K562 (cell line): Measurements from ENCODE around the gene RTN4.

ENCODE experiments used
- CBX2 ChIP-seq: fragments of 200-600 bp; sonication (generic); IDR thresholded peaks from one replicate; pipeline ENCODE4 v1.6.1; 2012; ENCODE audit warnings: mild to moderate bottlenecking, low read length, inconsistent platforms; ENCODE audit not compliant: insufficient read depth, poor library complexity, severe bottlenecking
- CTCF ChIP-seq, 3 experiments: IDR thresholded peaks in 2 of 3; conservative IDR thresholded peaks in 1 of 3; 2 replicates each; pipeline ENCODE4 v1.5.1; 2011 to 2012; ENCODE audit warnings: low read length in 3 of 3, mild to moderate bottlenecking in 3 of 3, control low read depth in 2 of 3, improper control_type of control experiment in 1 of 3, inconsistent platforms in 1 of 3, low read depth in 1 of 3, mixed read lengths in 1 of 3, moderate library complexity in 1 of 3; ENCODE audit not compliant: insufficient read depth in 2 of 3
- DPF2 ChIP-seq: fragments of 450-650 bp; IDR thresholded peaks from 2 replicates; pipeline ENCODE4 v1.6.1; 2016
- EP300 ChIP-seq: IDR thresholded peaks from 2 replicates; pipeline ENCODE4 v1.6.1; 2012; ENCODE audit warnings: low read length, improper control_type of control experiment
- ETV6 ChIP-seq, 3 experiments: fragments of 150-350 bp in 1 of 3; sonication (generic) in 1 of 3; formaldehyde crosslinking in 1 of 3; IDR thresholded peaks; 2 replicates each; pipeline versions ENCODE4 v1.6.1 to v1.8.0; 2014 to 2022; ENCODE audit warnings: borderline replicate concordance in 2 of 3, low read depth in 2 of 3, antibody characterized with exemption in 1 of 3, low read length in 1 of 3, mild to moderate bottlenecking in 1 of 3, missing genetic modification reagents in 1 of 3
- NFXL1 ChIP-seq: fragments of 450-650 bp; formaldehyde crosslinking; IDR thresholded peaks from 2 replicates; pipeline ENCODE4 v1.4.0; 2021; ENCODE audit warnings: mild to moderate bottlenecking
- YY1 ChIP-seq, 3 experiments: IDR thresholded peaks; 2 replicates each; pipeline ENCODE4 v1.6.1; 2011; ENCODE audit warnings: low read length in 2 of 3, mild to moderate bottlenecking in 2 of 3, moderate library complexity in 2 of 3, borderline replicate concordance in 1 of 3, control low read depth in 1 of 3, low read depth in 1 of 3; ENCODE audit not compliant: insufficient read depth in 3 of 3, insufficient replicate concordance in 2 of 3, control insufficient read depth in 1 of 3, insufficient read length in 1 of 3; ENCODE audit errors: extremely low read depth in 1 of 3
- ZNF274 ChIP-seq: IDR thresholded peaks from 2 replicates; pipeline ENCODE4 v1.6.1; 2011; ENCODE audit warnings: low read depth, mild to moderate bottlenecking, low read length, moderate library complexity, borderline replicate concordance
- TF ChIP-seq, protein P1 (sequence below): sonication (generic); formaldehyde crosslinking; IDR thresholded peaks from 2 replicates; pipeline ENCODE4 v1.8.0; 2023; ENCODE audit warnings: missing genetic modification reagents, mild to moderate bottlenecking, borderline replicate concordance
- TF ChIP-seq, protein P2 (sequence below): sonication (generic); formaldehyde crosslinking; IDR thresholded peaks from 2 replicates; pipeline ENCODE4 v1.8.1; 2023; ENCODE audit warnings: mild to moderate bottlenecking, missing genetic modification reagents, moderate library complexity

DNA sequence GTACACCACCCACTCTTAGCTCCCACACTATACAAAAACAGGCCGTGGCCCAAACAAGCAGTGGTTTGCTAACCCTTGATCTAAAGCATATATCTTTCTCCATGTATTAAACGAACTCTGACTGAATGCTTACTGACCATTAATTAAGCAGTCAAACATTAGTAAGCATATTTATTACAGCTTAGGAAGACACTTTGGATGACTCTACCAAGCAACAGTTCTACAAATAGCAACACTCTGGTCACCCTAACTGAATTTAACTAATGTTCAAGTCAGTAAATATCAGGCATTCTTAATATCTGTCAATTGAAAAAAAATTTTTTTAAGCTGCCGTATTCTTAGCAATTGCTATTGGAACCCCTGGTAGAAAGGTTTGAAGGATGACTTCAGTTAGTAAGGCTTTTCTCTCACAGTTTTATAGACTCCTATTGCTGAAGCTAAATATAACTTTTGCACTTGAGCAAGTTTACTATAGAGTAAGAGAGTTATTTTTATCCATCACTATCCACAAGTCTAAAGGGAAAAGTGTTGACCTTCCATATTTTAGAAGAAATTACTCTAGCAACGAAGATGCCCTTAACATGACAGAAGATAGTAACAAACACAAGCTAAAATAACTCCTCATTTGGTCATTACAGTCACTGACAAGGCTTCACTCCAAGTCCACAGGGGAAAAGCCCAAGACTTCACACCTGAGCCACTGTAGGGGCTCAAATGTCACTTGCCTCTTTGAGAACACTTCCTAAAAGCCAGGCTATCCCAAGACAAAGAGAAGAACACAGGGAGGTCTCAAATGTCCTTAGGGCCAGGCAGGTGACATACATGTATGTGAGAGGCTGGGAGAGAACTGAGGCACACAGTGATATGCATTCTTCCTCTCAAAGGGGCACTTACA is 74.4 kb downstream of the RTN4 start:
- TF ChIP-seq CTCF (IDR thresholded peaks at IDR 0.05 in 2 of 3, conservative IDR thresholded peaks at IDR 0.05 in 1 of 3; ENCODE audit: insufficient read depth in 2 of 3, low read depth in 1 of 3, low read length in 3 of 3) (no peak), ETV6 (IDR thresholded peaks at IDR 0.05; ENCODE audit: borderline replicate concordance in 1 of 2, low read depth in 2 of 2, low read length in 1 of 2) (no peak), ETV6 (CRISPR knock-in tag; IDR thresholded peaks at IDR 0.05; ENCODE audit: borderline replicate concordance) (no peak), EP300 (no peak), CBX2 (no peak), DPF2 (no peak), ZNF274 (no peak), NFXL1 (CRISPR knock-in tag) (no peak), YY1 (IDR thresholded peaks at IDR 0.05; ENCODE audit: borderline replicate concordance in 1 of 3, control insufficient read depth in 1 of 3, extremely low read depth in 1 of 3, insufficient read depth in 3 of 3, insufficient read length in 1 of 3, insufficient replicate concordance in 2 of 3, low read depth in 1 of 3, low read length in 2 of 3) (no peak)
- TF ChIP-seq, protein P1, sequence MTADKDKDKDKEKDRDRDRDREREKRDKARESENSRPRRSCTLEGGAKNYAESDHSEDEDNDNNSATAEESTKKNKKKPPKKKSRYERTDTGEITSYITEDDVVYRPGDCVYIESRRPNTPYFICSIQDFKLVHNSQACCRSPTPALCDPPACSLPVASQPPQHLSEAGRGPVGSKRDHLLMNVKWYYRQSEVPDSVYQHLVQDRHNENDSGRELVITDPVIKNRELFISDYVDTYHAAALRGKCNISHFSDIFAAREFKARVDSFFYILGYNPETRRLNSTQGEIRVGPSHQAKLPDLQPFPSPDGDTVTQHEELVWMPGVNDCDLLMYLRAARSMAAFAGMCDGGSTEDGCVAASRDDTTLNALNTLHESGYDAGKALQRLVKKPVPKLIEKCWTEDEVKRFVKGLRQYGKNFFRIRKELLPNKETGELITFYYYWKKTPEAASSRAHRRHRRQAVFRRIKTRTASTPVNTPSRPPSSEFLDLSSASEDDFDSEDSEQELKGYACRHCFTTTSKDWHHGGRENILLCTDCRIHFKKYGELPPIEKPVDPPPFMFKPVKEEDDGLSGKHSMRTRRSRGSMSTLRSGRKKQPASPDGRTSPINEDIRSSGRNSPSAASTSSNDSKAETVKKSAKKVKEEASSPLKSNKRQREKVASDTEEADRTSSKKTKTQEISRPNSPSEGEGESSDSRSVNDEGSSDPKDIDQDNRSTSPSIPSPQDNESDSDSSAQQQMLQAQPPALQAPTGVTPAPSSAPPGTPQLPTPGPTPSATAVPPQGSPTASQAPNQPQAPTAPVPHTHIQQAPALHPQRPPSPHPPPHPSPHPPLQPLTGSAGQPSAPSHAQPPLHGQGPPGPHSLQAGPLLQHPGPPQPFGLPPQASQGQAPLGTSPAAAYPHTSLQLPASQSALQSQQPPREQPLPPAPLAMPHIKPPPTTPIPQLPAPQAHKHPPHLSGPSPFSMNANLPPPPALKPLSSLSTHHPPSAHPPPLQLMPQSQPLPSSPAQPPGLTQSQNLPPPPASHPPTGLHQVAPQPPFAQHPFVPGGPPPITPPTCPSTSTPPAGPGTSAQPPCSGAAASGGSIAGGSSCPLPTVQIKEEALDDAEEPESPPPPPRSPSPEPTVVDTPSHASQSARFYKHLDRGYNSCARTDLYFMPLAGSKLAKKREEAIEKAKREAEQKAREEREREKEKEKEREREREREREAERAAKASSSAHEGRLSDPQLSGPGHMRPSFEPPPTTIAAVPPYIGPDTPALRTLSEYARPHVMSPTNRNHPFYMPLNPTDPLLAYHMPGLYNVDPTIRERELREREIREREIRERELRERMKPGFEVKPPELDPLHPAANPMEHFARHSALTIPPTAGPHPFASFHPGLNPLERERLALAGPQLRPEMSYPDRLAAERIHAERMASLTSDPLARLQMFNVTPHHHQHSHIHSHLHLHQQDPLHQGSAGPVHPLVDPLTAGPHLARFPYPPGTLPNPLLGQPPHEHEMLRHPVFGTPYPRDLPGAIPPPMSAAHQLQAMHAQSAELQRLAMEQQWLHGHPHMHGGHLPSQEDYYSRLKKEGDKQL (CRISPR knock-in tag), result no peak
- TF ChIP-seq, protein P2, sequence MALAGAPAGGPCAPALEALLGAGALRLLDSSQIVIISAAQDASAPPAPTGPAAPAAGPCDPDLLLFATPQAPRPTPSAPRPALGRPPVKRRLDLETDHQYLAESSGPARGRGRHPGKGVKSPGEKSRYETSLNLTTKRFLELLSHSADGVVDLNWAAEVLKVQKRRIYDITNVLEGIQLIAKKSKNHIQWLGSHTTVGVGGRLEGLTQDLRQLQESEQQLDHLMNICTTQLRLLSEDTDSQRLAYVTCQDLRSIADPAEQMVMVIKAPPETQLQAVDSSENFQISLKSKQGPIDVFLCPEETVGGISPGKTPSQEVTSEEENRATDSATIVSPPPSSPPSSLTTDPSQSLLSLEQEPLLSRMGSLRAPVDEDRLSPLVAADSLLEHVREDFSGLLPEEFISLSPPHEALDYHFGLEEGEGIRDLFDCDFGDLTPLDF, result no peak
